ENCODE measurements around the gene CD200R1.

GRCh38 chr3:112974894-112975293 is at the start of gene CD200R1:
- TF ChIP-seq EP300 (IDR thresholded peaks at IDR 0.05; ENCODE audit: low read depth) (no peak), CTCF (IDR thresholded peaks at IDR 0.05) (no peak)
